GM21825 (cell line): ENCODE results near the gene ZBTB16.

Experiments
- ATAC-seq: cut with Tn5 transposase; IDR thresholded peaks from one replicate; pipeline ENCODE4 v1.9.1; 2021; ENCODE audit warnings: mild to moderate bottlenecking, moderate library complexity; ENCODE audit not compliant: unreplicated experiment

Gene ZBTB16

DNA sequence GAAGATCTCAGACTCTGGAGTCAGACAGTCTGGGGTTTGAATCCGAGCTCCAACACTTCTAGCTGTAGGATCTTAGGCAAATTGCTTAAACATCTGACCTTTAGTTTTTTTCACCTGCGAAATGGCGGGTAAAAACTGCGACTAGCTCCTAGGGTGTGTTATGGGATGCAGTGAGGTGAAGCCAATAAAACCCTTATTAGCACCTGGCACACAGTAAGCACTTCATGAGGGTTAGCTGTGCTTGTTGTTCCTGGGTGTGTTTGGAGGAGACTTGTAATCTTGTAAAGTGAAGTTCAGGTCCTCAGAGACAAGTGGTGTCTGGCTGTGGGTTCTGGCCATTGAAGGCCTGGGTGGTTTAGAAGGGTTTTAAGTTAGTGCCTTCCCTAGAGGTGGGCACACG is 68.9 kb downstream of the ZBTB16 start:
- no peak for ATAC-seq

DNA sequence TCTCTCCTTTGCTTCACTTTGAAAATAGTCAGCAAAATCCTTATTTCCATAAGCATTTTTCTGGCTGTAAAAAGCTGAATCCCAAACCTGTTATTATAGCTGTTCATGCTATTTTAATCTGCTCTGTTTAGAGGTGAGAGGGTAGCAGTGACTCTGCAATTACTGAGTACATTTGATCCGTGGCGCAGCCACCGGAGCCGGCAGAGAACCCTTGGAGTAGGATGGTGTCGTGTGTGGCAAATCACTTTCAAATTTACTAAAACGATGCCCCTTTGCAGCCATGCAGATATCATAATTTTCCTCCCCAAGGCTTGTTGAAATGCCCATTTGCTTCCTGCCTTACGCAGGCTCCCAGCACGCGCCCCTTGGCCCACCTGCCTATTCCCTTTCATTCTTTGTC is 69.6 kb downstream of the ZBTB16 start:
- no peak for ATAC-seq

- ATAC-seq: no peak
Observed at GRCh38 chr11:114129699-114130098, 70.2 kb downstream of the ZBTB16 start.

- ATAC-seq: no peak
Observed at GRCh38 chr11:114130115-114130576, 70.6 kb downstream of the ZBTB16 start.

- ATAC-seq: no peak
Observed at GRCh38 chr11:114130629-114131277, 71.2 kb downstream of the ZBTB16 start.

DNA sequence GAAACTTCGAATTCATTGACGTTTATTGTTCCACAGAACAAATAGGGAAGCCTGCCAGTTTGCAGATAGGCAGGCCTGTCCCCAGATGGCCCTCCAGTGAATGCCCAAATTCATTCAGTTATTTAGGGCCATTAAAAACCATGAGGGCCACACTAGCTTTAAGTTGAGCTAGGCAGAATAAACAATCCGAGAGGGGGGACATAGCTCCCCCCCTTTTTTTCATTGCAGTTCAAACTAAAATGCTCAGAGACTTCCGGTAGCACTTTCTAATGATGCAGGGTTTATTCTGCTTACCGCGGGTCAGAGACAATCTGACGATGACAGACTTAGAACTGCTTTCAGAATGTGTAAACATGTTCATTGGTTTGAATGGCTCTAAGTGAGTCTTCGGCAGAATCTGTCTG is 72.0 kb downstream of the ZBTB16 start:
- no peak for ATAC-seq

DNA sequence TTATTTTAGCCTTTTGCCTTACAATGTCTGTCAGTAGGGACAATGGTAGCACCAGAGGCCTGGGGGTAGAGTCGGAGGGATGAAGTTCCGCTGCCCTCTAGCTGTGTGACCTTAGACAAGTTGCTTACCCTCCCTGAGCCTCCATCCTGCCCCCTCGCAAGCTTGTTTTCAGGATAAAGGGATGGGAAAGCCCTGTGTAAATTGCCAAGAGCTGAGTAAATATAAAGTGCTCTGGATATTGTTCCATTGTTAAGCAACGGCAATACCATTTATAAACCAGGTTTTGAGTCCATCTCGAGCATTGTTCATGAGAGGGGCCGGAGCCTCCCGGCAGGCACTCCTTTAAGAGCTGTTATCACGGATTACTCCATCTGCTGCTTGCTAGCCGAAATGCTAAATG is 72.9 kb downstream of the ZBTB16 start:
- ATAC-seq: no peak

DNA sequence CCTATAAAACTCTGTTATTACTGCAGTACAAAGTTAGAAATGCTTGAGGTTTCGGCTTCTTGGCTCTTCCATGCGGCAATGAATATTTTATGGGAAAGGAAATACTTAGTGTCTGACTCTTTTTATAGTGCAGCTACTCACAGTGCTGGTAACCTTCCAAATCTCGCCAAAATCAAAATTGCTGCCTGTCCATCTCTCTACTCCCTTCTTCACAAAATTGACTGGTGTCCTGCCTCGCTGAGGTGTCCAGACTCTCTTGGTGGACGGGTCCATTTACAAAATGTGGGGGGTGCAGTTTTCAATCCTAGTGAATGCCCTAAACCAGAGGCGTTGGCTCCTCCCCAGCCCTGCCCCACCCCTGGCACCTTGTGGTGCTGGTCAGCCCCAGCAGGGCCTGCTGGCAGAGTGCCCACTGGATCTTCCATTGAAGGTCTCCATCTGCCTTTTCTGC is 73.5 kb downstream of the ZBTB16 start:
- no peak for ATAC-seq

- ATAC-seq: no peak
Observed at GRCh38 chr11:114133548-114134329, 74.2 kb downstream of the ZBTB16 start.

DNA sequence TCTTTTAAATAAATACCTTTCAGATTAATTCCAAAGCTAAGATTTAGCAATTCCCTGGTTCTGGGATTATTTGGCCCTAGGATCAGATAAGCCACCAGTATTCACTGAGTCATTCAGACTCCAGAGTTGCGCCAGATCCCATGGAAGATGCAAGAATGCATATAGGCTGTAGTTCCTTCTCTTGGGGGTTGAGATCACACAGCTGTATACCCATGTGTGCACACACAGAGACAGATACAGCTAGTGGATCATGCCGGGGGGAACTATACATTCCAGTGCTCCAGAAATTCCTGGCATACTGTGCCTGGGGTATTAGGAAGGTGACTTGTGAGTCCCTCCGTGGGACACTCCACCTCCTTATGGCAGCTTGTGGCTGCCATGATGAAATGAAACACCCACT is 75.4 kb downstream of the ZBTB16 start:
- no peak for ATAC-seq

DNA sequence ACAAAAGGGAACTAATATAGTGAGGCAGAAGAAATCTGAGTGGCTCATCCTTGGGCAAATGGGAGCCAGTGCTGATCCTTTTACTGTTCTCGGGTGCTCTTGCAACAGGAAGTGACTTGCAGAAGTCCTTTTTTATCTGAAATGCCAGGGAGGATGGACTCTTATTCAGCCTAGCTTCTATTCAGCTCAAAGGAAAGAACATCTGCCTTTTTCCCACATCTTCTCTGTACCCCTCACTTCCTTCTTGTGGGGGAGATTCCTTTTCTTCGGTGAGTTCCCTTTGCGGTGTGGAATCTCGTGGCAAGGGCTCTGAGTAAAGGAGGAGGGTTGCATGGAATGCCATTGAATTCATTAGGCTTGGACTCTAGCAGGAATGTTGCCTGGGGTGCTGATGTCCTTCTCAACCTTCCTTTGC is 76.2 kb downstream of the ZBTB16 start:
- ATAC-seq: no peak

- no peak for ATAC-seq
Observed at GRCh38 chr11:114136686-114137640, 77.5 kb downstream of the ZBTB16 start.

DNA sequence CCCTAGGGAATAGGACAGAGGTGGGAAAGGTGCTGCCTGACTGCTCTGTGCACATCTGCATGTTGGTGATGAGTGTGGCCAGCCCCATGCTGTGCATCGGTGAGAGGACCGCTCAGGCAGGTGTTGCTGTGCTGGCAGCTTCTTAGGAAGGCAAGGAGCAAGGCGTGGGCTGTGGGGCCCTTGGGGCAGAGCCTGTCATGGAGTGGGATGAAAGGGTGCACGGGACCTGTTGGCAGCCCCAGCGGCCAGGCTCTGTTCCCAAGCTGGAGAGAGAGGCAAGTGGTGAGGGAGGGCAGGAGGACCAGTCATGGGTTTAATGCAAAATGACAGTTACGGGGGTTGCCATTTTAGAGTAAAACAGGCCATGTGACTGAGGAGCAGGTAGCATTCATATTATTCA is 78.3 kb downstream of the ZBTB16 start:
- ATAC-seq: no peak

GRCh38 chr11:114138411-114138810 is 78.9 kb downstream of the ZBTB16 start:
- no peak for ATAC-seq

DNA sequence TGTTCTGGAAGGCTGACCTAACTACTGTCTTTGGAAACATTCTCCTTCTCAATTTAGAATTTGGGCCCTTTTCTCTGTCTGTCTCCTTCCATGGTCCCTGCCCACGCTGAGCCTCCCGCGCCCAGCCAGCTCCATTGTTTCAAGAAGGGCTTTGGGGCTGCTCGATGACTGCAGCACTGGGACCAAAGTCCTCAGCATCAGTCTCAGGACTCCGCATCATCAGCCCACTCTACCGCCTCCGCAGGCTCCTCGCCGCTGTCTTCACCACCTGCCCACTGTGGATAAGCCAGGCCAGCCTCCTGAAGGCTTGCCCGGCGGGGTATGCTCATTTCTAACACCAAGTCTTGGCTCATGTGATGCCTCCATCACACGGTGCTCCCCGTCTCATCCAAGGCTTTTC is 81.3 kb downstream of the ZBTB16 start:
- ATAC-seq: no peak

- no peak for ATAC-seq
Observed at GRCh38 chr11:114141863-114142580, 82.5 kb downstream of the ZBTB16 start.

- ATAC-seq: no peak
Observed at GRCh38 chr11:114142707-114143106, 83.2 kb downstream of the ZBTB16 start.

- no peak for ATAC-seq
Observed at GRCh38 chr11:114145166-114145775, 85.8 kb downstream of the ZBTB16 start.

- no peak for ATAC-seq
Observed at GRCh38 chr11:114147375-114148012, 88.0 kb downstream of the ZBTB16 start.

DNA sequence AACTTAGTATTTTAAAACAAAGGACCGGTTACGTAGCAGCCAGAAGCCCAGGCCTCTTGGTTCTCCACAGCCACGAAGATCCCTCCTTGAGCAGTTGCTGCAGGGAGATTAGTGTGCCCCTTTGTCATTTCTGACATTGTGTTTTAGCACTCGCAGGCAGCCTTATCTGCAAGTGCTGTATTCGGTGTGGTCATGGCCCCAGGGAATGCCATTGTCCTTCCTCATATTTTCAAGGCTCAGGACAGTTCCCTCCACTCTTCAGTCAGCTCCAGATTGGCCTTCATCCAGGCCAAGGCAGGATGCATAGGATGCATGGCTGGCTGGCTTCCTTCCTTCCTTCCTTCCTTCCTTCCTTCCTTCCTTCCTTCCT is 88.5 kb downstream of the ZBTB16 start:
- no peak for ATAC-seq
